Measurements from ENCODE around the gene DGKI. TPM values are rescaled to one million over a fixed set of nuclear protein-coding genes. Genes with fewer than 3 reads are reported as not detected.

DGKI gene
- total RNA-seq, 1 experiment from 2014 or later: 0.79 TPM

DNA sequence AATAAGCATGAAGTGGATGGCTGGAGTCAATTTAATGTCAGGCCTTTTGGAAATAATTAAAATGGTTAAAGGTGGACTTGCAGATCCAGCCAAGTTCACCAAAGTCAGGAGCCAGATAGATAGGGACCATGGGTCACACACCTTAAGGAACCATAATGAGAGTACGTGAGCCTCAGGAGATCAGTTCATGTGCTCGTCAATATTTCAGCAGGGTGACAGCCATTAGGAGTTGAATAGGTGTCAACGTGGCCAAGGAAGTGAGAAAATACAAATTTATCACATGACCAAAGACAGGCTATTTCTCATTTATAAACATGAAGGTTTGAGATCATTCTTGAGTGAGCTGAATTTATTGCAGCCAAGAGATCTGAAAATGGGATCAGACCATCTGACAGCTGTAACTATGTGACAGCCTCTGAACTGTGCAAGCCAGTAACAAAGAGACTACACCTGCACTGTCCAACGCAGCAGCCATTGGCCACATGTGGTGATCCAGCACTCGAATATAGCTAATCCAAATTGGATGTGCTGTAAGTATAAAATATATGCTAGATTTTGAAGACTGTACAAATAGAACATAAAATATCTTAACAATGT lies 253.6 kb downstream of the DGKI start:
- Mint-ChIP-seq H3K9me3 (no peaks in the 10 kb centered on the region), H3K27ac (no peak overlapping the region), H3K4me3 (no peak overlapping the region), H3K27me3 (ENCODE audit: low read depth) (no peaks in the 10 kb centered on the region), H3K36me3 (no peaks in the 10 kb centered on the region), H3K4me1 (no peaks in the 10 kb centered on the region; the same call in 1 of the 2 replicates)
- ChIA-PET POLR2A (no interaction called here), CTCF (interaction anchor here (0.7 to 4.8 kb wide), 8 partner anchors 11 to 423 kb away, joined by 3 to 46 read pairs (median 5); no protein-coding TSS in a partner anchor)
- TF ChIP-seq, protein P1, sequence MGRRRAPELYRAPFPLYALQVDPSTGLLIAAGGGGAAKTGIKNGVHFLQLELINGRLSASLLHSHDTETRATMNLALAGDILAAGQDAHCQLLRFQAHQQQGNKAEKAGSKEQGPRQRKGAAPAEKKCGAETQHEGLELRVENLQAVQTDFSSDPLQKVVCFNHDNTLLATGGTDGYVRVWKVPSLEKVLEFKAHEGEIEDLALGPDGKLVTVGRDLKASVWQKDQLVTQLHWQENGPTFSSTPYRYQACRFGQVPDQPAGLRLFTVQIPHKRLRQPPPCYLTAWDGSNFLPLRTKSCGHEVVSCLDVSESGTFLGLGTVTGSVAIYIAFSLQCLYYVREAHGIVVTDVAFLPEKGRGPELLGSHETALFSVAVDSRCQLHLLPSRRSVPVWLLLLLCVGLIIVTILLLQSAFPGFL (CRISPR knock-in tag; IDR thresholded peaks at IDR 0.05; ENCODE audit: borderline replicate concordance): no peak
- TF ChIP-seq, protein P2, sequence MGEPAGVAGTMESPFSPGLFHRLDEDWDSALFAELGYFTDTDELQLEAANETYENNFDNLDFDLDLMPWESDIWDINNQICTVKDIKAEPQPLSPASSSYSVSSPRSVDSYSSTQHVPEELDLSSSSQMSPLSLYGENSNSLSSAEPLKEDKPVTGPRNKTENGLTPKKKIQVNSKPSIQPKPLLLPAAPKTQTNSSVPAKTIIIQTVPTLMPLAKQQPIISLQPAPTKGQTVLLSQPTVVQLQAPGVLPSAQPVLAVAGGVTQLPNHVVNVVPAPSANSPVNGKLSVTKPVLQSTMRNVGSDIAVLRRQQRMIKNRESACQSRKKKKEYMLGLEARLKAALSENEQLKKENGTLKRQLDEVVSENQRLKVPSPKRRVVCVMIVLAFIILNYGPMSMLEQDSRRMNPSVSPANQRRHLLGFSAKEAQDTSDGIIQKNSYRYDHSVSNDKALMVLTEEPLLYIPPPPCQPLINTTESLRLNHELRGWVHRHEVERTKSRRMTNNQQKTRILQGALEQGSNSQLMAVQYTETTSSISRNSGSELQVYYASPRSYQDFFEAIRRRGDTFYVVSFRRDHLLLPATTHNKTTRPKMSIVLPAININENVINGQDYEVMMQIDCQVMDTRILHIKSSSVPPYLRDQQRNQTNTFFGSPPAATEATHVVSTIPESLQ (CRISPR knock-in tag; IDR thresholded peaks at IDR 0.05): no peak
- no peak for TF ChIP-seq RORB (CRISPR knock-in tag; IDR thresholded peaks at IDR 0.05)
- TF ChIP-seq, protein P3, sequence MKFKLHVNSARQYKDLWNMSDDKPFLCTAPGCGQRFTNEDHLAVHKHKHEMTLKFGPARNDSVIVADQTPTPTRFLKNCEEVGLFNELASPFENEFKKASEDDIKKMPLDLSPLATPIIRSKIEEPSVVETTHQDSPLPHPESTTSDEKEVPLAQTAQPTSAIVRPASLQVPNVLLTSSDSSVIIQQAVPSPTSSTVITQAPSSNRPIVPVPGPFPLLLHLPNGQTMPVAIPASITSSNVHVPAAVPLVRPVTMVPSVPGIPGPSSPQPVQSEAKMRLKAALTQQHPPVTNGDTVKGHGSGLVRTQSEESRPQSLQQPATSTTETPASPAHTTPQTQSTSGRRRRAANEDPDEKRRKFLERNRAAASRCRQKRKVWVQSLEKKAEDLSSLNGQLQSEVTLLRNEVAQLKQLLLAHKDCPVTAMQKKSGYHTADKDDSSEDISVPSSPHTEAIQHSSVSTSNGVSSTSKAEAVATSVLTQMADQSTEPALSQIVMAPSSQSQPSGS (CRISPR knock-in tag; IDR thresholded peaks at IDR 0.05; ENCODE audit: borderline replicate concordance, low read depth): no peak
- TF ChIP-seq, protein P4, sequence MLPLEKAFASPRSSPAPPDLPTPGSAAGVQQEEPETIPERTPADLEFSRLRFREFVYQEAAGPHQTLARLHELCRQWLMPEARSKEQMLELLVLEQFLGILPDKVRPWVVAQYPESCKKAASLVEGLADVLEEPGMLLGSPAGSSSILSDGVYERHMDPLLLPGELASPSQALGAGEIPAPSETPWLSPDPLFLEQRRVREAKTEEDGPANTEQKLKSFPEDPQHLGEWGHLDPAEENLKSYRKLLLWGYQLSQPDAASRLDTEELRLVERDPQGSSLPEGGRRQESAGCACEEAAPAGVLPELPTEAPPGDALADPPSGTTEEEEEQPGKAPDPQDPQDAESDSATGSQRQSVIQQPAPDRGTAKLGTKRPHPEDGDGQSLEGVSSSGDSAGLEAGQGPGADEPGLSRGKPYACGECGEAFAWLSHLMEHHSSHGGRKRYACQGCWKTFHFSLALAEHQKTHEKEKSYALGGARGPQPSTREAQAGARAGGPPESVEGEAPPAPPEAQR (CRISPR knock-in tag; IDR thresholded peaks at IDR 0.05): no peak
- TF ChIP-seq, protein P5, sequence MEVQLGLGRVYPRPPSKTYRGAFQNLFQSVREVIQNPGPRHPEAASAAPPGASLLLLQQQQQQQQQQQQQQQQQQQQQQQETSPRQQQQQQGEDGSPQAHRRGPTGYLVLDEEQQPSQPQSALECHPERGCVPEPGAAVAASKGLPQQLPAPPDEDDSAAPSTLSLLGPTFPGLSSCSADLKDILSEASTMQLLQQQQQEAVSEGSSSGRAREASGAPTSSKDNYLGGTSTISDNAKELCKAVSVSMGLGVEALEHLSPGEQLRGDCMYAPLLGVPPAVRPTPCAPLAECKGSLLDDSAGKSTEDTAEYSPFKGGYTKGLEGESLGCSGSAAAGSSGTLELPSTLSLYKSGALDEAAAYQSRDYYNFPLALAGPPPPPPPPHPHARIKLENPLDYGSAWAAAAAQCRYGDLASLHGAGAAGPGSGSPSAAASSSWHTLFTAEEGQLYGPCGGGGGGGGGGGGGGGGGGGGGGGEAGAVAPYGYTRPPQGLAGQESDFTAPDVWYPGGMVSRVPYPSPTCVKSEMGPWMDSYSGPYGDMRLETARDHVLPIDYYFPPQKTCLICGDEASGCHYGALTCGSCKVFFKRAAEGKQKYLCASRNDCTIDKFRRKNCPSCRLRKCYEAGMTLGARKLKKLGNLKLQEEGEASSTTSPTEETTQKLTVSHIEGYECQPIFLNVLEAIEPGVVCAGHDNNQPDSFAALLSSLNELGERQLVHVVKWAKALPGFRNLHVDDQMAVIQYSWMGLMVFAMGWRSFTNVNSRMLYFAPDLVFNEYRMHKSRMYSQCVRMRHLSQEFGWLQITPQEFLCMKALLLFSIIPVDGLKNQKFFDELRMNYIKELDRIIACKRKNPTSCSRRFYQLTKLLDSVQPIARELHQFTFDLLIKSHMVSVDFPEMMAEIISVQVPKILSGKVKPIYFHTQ (CRISPR knock-in tag; IDR thresholded peaks at IDR 0.05): no peak
- no peak for TF ChIP-seq ZNF396 (CRISPR knock-in tag; IDR thresholded peaks at IDR 0.05; ENCODE audit: borderline replicate concordance)
- TF ChIP-seq, protein P6, sequence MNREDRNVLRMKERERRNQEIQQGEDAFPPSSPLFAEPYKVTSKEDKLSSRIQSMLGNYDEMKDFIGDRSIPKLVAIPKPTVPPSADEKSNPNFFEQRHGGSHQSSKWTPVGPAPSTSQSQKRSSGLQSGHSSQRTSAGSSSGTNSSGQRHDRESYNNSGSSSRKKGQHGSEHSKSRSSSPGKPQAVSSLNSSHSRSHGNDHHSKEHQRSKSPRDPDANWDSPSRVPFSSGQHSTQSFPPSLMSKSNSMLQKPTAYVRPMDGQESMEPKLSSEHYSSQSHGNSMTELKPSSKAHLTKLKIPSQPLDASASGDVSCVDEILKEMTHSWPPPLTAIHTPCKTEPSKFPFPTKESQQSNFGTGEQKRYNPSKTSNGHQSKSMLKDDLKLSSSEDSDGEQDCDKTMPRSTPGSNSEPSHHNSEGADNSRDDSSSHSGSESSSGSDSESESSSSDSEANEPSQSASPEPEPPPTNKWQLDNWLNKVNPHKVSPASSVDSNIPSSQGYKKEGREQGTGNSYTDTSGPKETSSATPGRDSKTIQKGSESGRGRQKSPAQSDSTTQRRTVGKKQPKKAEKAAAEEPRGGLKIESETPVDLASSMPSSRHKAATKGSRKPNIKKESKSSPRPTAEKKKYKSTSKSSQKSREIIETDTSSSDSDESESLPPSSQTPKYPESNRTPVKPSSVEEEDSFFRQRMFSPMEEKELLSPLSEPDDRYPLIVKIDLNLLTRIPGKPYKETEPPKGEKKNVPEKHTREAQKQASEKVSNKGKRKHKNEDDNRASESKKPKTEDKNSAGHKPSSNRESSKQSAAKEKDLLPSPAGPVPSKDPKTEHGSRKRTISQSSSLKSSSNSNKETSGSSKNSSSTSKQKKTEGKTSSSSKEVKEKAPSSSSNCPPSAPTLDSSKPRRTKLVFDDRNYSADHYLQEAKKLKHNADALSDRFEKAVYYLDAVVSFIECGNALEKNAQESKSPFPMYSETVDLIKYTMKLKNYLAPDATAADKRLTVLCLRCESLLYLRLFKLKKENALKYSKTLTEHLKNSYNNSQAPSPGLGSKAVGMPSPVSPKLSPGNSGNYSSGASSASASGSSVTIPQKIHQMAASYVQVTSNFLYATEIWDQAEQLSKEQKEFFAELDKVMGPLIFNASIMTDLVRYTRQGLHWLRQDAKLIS (CRISPR knock-in tag; IDR thresholded peaks at IDR 0.05; ENCODE audit: borderline replicate concordance): no peak
- TF ChIP-seq ZNF121 (CRISPR knock-in tag; IDR thresholded peaks at IDR 0.05): no peak
- TF ChIP-seq, protein P7, sequence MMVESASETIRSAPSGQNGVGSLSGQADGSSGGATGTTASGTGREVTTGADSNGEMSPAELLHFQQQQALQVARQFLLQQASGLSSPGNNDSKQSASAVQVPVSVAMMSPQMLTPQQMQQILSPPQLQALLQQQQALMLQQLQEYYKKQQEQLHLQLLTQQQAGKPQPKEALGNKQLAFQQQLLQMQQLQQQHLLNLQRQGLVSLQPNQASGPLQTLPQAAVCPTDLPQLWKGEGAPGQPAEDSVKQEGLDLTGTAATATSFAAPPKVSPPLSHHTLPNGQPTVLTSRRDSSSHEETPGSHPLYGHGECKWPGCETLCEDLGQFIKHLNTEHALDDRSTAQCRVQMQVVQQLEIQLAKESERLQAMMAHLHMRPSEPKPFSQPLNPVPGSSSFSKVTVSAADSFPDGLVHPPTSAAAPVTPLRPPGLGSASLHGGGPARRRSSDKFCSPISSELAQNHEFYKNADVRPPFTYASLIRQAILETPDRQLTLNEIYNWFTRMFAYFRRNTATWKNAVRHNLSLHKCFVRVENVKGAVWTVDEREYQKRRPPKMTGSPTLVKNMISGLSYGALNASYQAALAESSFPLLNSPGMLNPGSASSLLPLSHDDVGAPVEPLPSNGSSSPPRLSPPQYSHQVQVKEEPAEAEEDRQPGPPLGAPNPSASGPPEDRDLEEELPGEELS (CRISPR knock-in tag; IDR thresholded peaks at IDR 0.05): no peak
- no peak for TF ChIP-seq EMX1 (CRISPR knock-in tag; IDR thresholded peaks at IDR 0.05)
- TF ChIP-seq, protein P8, sequence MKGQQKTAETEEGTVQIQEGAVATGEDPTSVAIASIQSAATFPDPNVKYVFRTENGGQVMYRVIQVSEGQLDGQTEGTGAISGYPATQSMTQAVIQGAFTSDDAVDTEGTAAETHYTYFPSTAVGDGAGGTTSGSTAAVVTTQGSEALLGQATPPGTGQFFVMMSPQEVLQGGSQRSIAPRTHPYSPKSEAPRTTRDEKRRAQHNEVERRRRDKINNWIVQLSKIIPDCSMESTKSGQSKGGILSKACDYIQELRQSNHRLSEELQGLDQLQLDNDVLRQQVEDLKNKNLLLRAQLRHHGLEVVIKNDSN (CRISPR knock-in tag; IDR thresholded peaks at IDR 0.05): no peak
- ATAC-seq: no peak
- no peak for DNase-seq (ENCODE audit: low spot score)
